HG02981 (cell line): ENCODE measurements around the gene QRSL1.
A peak's percentile ranks its signal among the peaks of the same experiment; 100 is the strongest.
"Not testable (repeated sequence)": the region's sequence is repeated elsewhere in the genome, so short reads cannot be mapped to it uniquely, and the experiment has no call there.

ENCODE experiments used
- ATAC-seq: cut with Tn5 transposase; IDR thresholded peaks from one replicate; pipeline ENCODE4 v1.9.1; 2021; ENCODE audit warnings: mild to moderate bottlenecking, moderate library complexity; ENCODE audit not compliant: unreplicated experiment

QRSL1 gene

GRCh38 chr6:106622412-106622811 is 7.0 kb upstream of the QRSL1 start:
- no peak for ATAC-seq

- no peak for ATAC-seq
Measured at GRCh38 chr6:106623039-106623438, 6.3 kb upstream of the QRSL1 start.

GRCh38 chr6:106626485-106626884 is 2.9 kb upstream of the QRSL1 start:
- no peak for ATAC-seq

GRCh38 chr6:106627760-106628159 is 1.6 kb upstream of the QRSL1 start:
- ATAC-seq = not testable (repeated sequence)

- ATAC-seq = no peak
Measured at GRCh38 chr6:106628658-106629102, 698 bp upstream of the QRSL1 start.

- no peak for ATAC-seq
Measured at GRCh38 chr6:106629859-106630163, 433 bp downstream of the QRSL1 start.

- no peak for ATAC-seq
Measured at GRCh38 chr6:106630366-106630765, 988 bp downstream of the QRSL1 start.

GRCh38 chr6:106631346-106631745 is 2.0 kb downstream of the QRSL1 start:
- no peak for ATAC-seq

- ATAC-seq = no peak
Measured at GRCh38 chr6:106634565-106634964, 5.2 kb downstream of the QRSL1 start.

GRCh38 chr6:106637051-106637716 is 7.8 kb downstream of the QRSL1 start:
- ATAC-seq = peak; percentile 24

GRCh38 chr6:106637717-106638341 is 8.5 kb downstream of the QRSL1 start:
- peak; percentile 54 for ATAC-seq

GRCh38 chr6:106639812-106640211 is 10.4 kb downstream of the QRSL1 start:
- no peak for ATAC-seq

- ATAC-seq = no peak
Measured at GRCh38 chr6:106642476-106642875, 13.1 kb downstream of the QRSL1 start.

- ATAC-seq = no peak
Measured at GRCh38 chr6:106643061-106643460, 13.7 kb downstream of the QRSL1 start.

- peak; percentile 83 for ATAC-seq
Measured at GRCh38 chr6:106648651-106649308, 19.4 kb downstream of the QRSL1 start.

- ATAC-seq = no peak
Measured at GRCh38 chr6:106658469-106658868, 29.1 kb downstream of the QRSL1 start.

GRCh38 chr6:106659859-106660258 is 30.5 kb downstream of the QRSL1 start:
- ATAC-seq = no peak

- no peak for ATAC-seq
Measured at GRCh38 chr6:106662458-106662857, 33.1 kb downstream of the QRSL1 start.

- ATAC-seq = peak; percentile 98
Measured at GRCh38 chr6:106666282-106667021, 37.1 kb downstream of the QRSL1 start.

GRCh38 chr6:106667022-106667402 is 37.6 kb downstream of the QRSL1 start:
- ATAC-seq = peak; percentile 9

GRCh38 chr6:106670236-106670635 is 40.9 kb downstream of the QRSL1 start:
- no peak for ATAC-seq

- no peak for ATAC-seq
Measured at GRCh38 chr6:106671651-106672050, 42.3 kb downstream of the QRSL1 start.
